Hepatocyte (in vitro differentiated cells): Measurements from ENCODE around the gene CXADR.

Experiments
- EZH2 ChIP-seq: fragments of 200-600 bp; sonication (generic); IDR thresholded peaks from 2 replicates; pipeline ENCODE4 v1.6.1; 2016; ENCODE audit warnings: antibody characterized with exemption, mild to moderate bottlenecking, borderline replicate concordance
- EZH2phosphoT487 ChIP-seq: fragments of 200-600 bp; sonication (generic); IDR thresholded peaks from one replicate; pipeline ENCODE4 v1.6.1; 2018; ENCODE audit warnings: antibody characterized with exemption, mild to moderate bottlenecking, low read depth, moderate library complexity; ENCODE audit not compliant: unreplicated experiment, severe bottlenecking
- TF ChIP-seq, protein P1 (sequence below): fragments of 200-600 bp; sonication (generic); IDR thresholded peaks from 2 replicates; pipeline ENCODE4 v1.5.1; 2016; ENCODE audit warnings: antibody characterized with exemption, mild to moderate bottlenecking; ENCODE audit not compliant: poor library complexity

DNA sequence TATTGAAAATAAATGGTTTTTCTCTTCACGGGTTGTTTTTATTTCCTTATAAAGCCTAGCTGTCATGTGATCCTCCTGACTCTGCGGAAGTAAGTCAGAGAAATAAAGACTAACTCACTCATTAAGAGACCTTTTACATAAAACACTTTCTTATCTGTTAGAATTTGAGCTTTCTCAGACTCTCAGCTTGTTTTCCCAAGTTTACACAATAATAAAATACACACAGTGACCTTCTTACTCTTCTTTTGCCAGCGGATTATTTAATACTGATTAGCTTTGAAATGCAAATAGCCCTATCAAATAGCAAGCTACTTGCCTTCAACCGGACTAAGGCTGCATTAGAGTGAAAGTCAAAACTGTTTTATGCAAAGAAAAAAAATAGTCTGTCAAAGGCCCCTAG is 45.5 kb upstream of the CXADR start:
- TF ChIP-seq EZH2 (no peak), EZH2phosphoT487 (no peak)
- TF ChIP-seq, protein P1, sequence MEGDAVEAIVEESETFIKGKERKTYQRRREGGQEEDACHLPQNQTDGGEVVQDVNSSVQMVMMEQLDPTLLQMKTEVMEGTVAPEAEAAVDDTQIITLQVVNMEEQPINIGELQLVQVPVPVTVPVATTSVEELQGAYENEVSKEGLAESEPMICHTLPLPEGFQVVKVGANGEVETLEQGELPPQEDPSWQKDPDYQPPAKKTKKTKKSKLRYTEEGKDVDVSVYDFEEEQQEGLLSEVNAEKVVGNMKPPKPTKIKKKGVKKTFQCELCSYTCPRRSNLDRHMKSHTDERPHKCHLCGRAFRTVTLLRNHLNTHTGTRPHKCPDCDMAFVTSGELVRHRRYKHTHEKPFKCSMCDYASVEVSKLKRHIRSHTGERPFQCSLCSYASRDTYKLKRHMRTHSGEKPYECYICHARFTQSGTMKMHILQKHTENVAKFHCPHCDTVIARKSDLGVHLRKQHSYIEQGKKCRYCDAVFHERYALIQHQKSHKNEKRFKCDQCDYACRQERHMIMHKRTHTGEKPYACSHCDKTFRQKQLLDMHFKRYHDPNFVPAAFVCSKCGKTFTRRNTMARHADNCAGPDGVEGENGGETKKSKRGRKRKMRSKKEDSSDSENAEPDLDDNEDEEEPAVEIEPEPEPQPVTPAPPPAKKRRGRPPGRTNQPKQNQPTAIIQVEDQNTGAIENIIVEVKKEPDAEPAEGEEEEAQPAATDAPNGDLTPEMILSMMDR = no peak
